ENCODE data around the gene PARP3. TPM values are rescaled to one million over a fixed set of nuclear protein-coding genes. Genes with fewer than 3 reads are reported as not detected.

The PARP3 gene
- total RNA-seq, 1 experiment from 2014 or later: 17.5 TPM

DNA sequence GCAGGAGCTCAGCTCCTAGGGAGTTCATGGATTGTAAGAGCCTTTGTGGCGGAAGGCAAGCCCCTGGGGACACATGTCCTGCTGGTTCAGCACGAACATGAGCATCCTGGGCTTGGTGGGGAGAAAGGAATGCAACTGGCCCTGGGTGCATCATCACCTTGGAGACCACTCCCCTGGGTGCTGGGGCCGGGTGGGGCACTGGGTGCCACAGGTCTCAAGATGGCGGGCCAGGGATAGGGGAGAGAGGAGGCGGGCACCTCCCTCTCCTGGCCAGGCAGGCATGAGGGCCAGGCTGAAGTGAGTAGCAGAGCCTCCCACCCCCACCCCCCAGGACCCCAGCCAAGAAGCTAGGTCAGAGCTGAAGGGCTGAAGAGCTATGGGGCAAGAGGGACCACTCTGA is 24.3 kb downstream of the PARP3 start:
- H3K9ac ChIP-seq (ENCODE audit: low read length): peak overlapping the region; percentile 74
- peaks cover 3 to 15% of the 10 kb centered on the region in 2 experiments; a peak in 2 of 4 replicates for H3K36me3 ChIP-seq (ENCODE audit: control insufficient read depth in 1 of 2, insufficient read depth in 2 of 2, low read length in 2 of 2)
- DNase-seq (ENCODE audit: low read depth, low spot score): no peak
- ChIA-PET CTCF (interaction anchor here (0.6 to 1.7 kb wide), 4 partner anchors 8 to 25 kb away, joined by 4 to 6 read pairs (median 4); partner anchors contain the start of genes ABHD14A, ABHD14B, PARP3 and RRP9), RAD21 (ENCODE audit: low non-redundant PET in 1 of 2, low total read pairs in 2 of 2, uncharacterized antibody in 2 of 2, unreplicated experiment in 2 of 2) (no interaction called here), POLR2A (no interaction called here)
- peak overlapping the region; percentile 90 for H3K4me2 ChIP-seq (ENCODE audit: low read length)
- H3K4me1 ChIP-seq (ENCODE audit: control insufficient read depth in 1 of 2, insufficient read depth in 2 of 2, low read length in 2 of 2): peaks cover 23 to 49% of the 10 kb centered on the region in 2 experiments
- TF ChIP-seq, protein P1, sequence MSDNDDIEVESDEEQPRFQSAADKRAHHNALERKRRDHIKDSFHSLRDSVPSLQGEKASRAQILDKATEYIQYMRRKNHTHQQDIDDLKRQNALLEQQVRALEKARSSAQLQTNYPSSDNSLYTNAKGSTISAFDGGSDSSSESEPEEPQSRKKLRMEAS (IDR thresholded peaks at IDR 0.05): no peak
- TF ChIP-seq EGR1 (IDR thresholded peaks at IDR 0.05; ENCODE audit: low read depth): no peak
- no peak for TF ChIP-seq SRF (IDR thresholded peaks at IDR 0.05; ENCODE audit: low read depth)
- peak overlapping the region; percentile 61 to 67 for H3K4me3 ChIP-seq (replicated peaks in 1 of 2; ENCODE audit: low read depth in 1 of 2, low read length in 2 of 2)
- ATAC-seq: no peak; the same call in 1 of the 2 replicates
- intact Hi-C loops (cut with micrococcal nuclease): no loop called here
- no peaks in the 10 kb centered on the region for H3K9me2 ChIP-seq (ENCODE audit: insufficient read depth)
- peak overlapping the region; percentile 81 for H3K27ac ChIP-seq (ENCODE audit: low read depth, low read length)
- no peaks in the 10 kb centered on the region for H3K9me3 ChIP-seq (ENCODE audit: control insufficient read depth in 1 of 2, insufficient read depth in 1 of 2, low read depth in 1 of 2, low read length in 2 of 2)
- no TSS peak for BruUV-seq (replicated peaks)
- H2AFZ ChIP-seq (ENCODE audit: low read depth, low read length, poor library complexity, severe bottlenecking): no peak overlapping the region
- 0 out of 2 replicates have a peak, but pooled peaks cover 4% of the 10 kb centered on the region for H4K20me1 ChIP-seq (ENCODE audit: insufficient read depth)
- no peaks in the 10 kb centered on the region for H3K27me3 ChIP-seq (ENCODE audit: insufficient read depth, low read length)
- H3K79me2 ChIP-seq (ENCODE audit: insufficient read depth, low read length): peaks cover 23% of the 10 kb centered on the region

DNA sequence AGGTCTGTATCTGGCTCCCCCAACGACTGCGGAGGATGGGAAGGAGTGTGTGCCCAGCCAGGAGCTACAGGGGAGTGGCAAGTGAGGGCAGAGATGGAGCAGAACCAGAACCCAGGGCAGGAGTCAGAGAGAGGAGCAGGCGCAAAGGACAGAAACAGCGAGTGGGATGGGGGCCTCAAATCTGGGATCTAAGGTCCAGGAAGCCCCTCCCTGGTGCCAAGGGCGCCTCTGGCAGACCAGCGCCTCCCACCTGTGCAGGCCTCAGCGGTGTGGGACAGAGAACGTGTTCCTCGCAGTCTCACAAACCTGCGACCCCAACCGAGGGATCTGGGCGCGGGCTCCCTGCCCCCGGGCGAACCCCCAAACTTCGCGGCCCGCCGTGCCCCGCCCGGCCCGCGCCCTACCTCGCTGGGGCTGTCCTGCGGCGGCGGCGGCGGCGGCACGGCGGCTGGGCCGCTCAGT is 24.8 kb downstream of the PARP3 start:
- H2AFZ ChIP-seq (ENCODE audit: low read depth, low read length, poor library complexity, severe bottlenecking): no peak overlapping the region
- CTCF ChIA-PET: interaction anchor here (0.6 to 1.7 kb wide), 3 partner anchors 8 to 25 kb away, joined by 4 to 6 read pairs (median 5); partner anchors contain the start of genes ABHD14A, PARP3 and RRP9
- intact Hi-C loops (cut with micrococcal nuclease): no loop called here

More for the DNA sequence above, 24.8 kb downstream of the PARP3 start:
- no TSS peak for BruUV-seq (replicated peaks)
- Histone ChIP-seq H3K36me3 (ENCODE audit: control insufficient read depth in 1 of 2, insufficient read depth in 2 of 2, low read length in 2 of 2) (peaks cover 5 to 18% of the 10 kb centered on the region in 2 experiments; a peak in 2 of 4 replicates), H3K9ac (ENCODE audit: low read length) (peak overlapping the region; percentile 74), H3K4me1 (ENCODE audit: control insufficient read depth in 1 of 2, insufficient read depth in 2 of 2, low read length in 2 of 2) (peaks cover 23 to 52% of the 10 kb centered on the region in 2 experiments), H3K4me2 (ENCODE audit: low read length) (peak overlapping the region; percentile 90), H3K27ac (ENCODE audit: low read depth, low read length) (peak overlapping the region; percentile 81), H4K20me1 (ENCODE audit: insufficient read depth) (0 out of 2 replicates have a peak, but pooled peaks cover 4% of the 10 kb centered on the region), H3K9me2 (ENCODE audit: insufficient read depth) (no peaks in the 10 kb centered on the region), H3K9me3 (ENCODE audit: control insufficient read depth in 1 of 2, insufficient read depth in 1 of 2, low read depth in 1 of 2, low read length in 2 of 2) (no peaks in the 10 kb centered on the region), H3K27me3 (ENCODE audit: insufficient read depth, low read length) (no peaks in the 10 kb centered on the region), H3K4me3 (replicated peaks in 1 of 2; ENCODE audit: low read depth in 1 of 2, low read length in 2 of 2) (peak overlapping the region; percentile 61 to 67), H3K79me2 (ENCODE audit: insufficient read depth, low read length) (peaks cover 28% of the 10 kb centered on the region)
- TF ChIP-seq ZFX (IDR thresholded peaks at IDR 0.05) (peak; percentile 46; the same call in 1 of the 2 replicates), REST (IDR thresholded peaks at IDR 0.05; ENCODE audit: low read depth) (no peak)
- POLR2A ChIA-PET: interaction anchor here (1.2 kb wide), 1 partner anchor 24 kb away, joined by 4 read pairs; no protein-coding TSS in a partner anchor
- RAD21 ChIA-PET (ENCODE audit: low non-redundant PET in 1 of 2, low total read pairs in 2 of 2, uncharacterized antibody in 2 of 2, unreplicated experiment in 2 of 2): no interaction called here
- DNase-seq (ENCODE audit: low read depth, low spot score) (no peak), ATAC-seq (peak; percentile 46)
